NCI-H1694 treated with DMSO at 0.1 percent for 48 hours (cell line): ENCODE data around the gene MTO1.
"Not testable (repeated sequence)": the region's sequence is repeated elsewhere in the genome, so short reads cannot be mapped to it uniquely, and the experiment has no call there.

Source experiments
- DNase-seq: peaks from one replicate; lab custom pipeline; 2025; lab: John Stamatoyannopoulos, UW

Gene MTO1

DNA sequence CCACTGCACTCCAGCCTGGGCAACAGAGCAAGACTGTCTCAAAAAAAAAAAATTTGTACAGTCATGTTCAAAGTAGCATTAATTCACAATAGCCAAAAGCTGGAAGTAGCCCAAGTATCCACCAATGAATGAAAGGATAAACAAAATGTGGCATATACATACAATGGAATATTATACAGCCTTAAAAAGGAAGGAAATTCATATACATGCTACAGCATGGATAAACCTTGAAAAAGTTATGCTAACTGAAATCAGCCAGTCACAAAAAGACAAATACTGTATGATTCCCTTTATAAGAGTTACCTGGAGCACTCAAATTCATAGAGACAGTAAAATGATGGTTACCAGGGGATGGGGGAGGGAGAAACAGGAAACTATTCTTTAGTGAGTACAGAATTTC is 43.6 kb downstream of the MTO1 start:
- no peak for DNase-seq

DNA sequence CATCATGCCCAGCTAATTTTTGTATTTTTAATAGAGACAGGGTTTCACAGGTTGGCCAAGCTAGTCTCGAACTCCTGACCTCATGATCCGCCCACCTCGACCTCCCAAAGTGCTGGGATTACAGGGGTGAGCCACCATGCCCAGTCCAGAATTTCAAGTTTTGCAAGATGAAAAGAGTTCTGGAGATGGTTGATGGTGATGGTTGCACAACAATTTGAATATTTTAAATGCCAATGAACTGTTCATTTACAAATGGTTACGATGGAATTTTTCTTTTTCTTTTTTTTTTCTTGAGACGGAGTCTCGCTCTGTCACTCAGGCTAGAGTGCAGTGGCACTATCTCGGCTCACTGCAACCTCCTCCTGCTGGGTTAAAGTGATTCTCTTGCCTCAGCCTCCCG is 44.2 kb downstream of the MTO1 start:
- DNase-seq = not testable (repeated sequence)

DNA sequence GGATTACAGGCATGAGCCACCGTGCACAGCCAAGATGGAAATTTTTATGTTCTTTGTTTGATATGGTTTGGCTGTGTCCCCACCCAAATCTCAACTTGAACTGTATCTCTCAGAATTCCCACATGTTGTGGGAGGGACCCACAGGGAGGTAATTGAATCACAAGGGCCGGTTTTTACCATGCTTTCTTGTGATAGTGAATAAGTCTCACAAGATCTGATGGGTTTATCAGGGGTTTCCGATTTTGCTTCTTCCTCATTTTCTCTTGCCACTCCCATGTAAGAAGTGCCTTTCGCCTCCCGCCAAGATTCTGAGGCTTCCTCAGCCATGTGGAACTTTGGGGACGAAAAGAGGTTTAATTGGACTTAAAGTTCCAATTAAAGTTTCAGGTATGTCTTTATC is 44.7 kb downstream of the MTO1 start:
- DNase-seq = no peak

DNA sequence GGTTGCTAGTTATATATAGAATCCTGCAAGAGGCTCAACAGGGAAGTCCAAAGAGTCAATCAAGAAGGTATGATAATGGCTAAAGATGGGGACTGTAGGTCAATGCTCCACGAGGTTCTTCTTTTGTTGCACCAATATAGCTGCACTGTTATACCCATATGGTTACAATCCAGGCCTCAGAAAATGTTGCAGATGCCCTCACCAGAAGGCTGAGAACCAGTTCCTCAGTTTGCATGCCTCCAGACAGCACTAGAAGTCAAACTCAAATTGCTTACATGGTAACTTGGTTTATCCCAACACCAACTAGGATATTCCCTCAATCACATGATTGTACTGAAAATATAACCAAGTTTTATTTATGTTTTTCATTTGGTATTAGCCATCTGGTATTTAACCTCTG is 47.2 kb downstream of the MTO1 start:
- DNase-seq = no peak

DNA sequence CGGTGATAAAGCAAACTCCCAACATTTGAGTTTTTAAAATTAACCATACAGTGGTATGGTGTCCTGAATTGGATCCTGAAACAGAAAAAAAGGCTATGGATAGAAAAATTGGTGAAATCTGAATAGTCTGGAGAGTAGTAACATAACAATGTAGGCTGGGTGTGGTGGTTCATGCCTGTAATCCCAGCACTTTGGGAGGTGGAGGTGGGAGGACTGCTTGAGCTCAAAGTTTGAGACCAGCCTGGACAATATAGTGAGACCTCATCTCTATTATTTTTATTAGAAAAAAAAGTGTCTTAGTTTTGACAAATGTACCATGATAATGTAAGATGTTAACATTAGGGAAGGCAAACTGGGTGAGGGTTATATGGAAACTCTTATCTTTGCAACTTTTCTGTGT is 48.3 kb downstream of the MTO1 start:
- DNase-seq = no peak

DNA sequence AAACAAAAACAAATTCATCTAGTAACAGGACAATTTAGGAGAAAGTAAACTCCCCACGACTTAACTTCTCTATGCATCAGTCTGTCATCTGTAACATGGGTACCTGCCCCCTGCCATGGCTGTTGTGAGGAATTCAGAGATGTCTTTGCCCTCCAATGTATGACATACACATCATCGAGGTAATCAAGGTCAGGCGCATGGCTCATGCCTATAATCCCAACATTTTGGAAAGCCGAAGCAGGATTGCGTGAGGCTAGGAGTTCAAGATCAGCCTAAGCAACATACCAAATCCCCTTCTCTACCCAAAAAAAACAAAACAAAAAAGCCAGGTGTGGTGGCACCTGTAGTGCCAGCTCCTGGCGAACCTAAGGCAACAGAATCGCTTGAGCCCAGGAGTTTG is 50.3 kb downstream of the MTO1 start:
- DNase-seq = no peak

DNA sequence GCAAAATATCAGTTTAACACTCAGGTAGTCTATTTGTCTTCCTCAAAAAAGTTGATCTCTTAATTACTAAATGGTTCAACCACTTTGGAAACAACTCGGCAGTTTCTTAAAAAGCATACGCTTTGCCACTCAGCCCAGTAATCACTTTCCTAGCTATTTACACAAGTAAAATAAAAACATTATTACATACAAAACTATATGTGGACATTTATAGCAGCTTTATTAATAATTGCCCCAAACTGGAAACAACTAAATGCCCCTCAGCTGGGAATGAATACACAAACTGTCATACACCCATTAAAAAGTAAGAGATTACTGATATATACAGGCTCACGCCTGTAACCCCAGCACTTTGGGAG is 51.9 kb downstream of the MTO1 start:
- DNase-seq = no peak

DNA sequence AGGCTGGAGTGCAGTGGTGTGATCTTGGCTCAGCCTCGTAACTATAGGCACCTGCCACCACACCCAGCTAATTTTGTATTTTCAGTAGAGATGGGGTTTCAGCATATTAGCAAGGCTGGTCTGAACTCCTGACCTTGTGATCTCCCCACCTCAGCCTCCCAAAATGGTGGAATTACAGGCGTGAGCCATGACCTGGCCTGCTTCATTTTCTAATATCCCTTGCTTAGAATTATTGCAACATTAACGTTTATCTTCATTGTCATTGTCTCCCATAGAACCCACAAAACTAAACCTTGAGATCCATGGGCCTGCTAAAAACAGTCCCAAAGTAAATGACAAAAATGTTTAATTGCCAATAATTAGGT is 53.2 kb downstream of the MTO1 start:
- DNase-seq = no peak

DNA sequence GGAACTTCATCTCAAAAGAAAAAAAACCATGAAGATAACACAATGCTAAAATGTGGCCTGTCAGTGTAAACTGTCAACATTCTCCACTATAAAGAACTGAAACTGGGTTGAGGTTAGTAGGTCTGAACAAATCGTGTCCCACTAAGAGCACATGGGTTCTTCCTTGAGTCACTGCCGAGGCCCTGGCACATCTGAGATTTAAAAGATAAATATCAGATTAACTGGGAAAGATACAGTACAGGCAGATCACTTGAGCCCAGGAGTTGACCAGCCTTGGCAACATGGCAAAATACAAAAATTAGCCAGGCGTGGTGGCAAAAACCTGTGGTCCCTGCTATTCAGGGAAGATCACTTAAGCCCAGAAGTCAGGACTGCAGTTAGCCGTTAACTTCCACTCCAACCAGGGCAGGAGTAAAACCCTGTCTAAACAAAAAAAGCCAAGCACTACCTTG is 53.7 kb downstream of the MTO1 start:
- no peak for DNase-seq

DNA sequence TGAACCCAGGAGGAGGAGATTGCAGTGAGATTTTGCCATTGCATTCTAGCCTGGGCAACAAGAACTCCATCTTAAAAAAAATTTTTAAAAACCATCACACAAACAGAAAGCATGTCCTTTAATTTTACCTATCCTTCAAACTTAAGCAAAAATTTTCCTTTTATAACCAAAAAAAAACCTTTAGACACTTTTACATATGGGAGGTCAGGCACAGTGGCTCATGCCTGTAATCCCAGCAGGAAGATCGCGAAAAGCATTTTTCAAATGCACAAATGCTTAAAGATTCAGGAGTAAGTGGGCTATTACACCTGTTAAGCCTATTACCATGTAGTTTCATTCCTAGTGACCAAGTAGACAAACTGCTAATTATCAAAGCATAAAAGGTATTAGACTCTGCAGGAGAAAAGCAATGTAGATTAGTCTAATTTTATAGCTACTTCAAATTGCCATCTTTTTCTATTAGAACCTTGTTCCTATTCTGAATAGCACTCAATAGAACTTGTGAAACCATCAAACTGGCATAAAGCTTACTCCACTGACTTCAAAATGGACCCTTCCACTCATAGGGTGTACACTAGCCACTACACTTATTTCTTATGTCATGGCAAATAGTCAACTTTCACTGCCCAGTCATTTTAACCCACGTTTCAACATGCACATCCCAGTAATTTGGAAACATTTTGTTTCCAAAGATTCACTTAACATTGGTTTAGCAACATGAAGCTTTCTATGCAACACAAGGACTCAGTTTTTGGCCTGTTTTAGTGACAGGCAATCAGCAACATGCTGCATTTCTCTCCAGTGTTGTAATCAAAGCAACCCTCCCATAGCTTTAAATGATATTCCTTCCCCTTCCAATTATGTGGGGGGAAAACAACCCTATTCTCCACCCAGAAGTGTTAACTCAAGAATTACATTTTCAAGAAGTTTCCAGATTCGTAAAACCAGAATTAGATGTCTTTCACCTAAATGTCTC is 55.3 kb downstream of the MTO1 start:
- no peak for DNase-seq

DNA sequence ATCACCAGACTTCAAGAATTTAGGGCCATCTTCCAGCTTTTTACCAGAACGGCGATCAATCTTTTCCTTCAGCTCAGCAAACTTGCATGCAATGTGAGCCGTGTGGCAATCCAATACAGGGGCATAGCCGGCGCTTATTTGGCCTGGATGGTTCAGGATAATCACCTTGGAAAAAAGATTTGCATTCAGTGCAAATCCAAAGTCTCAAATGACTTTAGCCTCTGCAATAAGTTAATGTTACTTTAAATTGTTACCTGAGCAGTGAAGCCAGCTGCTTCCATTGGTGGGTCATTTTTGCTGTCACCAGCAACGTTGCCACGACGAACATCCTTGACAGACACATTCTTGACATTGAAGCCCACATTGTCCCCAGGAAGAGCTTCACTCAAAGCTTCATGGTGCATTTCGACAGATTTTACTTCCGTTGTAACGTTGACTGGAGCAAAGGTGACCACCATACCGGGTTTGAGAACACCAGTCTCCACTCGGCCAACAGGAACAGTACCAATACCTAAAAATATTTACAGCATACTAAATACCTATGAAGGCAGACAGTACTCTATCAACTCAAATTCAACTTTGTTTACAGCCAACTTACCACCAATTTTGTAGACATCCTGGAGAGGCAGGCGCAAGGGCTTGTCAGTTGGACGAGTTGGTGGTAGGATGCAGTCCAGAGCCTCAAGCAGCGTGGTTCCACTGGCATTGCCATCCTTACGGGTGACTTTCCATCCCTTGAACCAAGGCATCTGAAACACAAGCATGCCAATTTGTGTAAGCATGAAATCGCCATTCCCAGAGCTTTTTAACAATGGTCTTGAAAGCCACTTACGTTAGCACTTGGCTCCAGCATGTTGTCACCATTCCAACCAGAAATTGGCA is 56.8 kb downstream of the MTO1 start:
- not testable (repeated sequence) for DNase-seq

DNA sequence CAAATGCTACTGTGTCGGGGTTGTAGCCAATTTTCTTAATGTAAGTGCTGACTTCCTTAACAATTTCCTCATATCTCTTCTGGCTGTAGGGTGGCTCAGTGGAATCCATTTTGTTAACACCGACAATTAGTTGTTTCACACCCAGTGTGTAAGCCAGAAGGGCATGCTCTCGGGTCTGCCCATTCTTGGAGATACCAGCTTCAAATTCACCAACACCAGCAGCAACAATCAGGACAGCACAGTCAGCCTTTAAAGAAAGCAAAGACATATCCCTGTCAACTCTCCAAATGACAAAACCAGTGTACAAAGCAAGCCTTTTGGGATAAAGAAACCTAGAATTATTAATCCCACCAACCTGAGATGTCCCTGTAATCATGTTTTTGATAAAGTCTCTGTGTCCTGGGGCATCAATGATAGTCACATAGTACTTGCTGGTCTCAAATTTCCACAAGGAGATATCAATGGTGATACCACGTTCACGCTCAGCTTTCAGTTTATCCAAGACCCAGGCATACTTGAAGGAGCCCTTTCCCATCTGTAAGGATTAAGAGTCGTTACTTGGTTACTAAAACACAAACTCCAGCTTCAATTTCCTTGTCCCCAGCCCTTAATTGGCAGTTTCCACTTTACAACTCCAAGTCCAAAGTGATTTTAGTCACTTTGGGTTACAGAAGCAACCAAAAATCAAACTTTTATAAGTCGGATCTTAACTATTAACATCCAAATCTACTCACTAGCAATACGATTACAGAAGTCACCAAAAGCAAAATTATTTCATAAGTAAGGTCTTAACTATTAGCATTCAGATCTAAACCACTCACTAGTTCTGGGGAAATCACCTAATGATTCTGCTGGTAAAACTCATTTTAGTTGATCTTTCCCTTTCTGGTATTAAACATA is 57.7 kb downstream of the MTO1 start:
- not testable (repeated sequence) for DNase-seq

DNA sequence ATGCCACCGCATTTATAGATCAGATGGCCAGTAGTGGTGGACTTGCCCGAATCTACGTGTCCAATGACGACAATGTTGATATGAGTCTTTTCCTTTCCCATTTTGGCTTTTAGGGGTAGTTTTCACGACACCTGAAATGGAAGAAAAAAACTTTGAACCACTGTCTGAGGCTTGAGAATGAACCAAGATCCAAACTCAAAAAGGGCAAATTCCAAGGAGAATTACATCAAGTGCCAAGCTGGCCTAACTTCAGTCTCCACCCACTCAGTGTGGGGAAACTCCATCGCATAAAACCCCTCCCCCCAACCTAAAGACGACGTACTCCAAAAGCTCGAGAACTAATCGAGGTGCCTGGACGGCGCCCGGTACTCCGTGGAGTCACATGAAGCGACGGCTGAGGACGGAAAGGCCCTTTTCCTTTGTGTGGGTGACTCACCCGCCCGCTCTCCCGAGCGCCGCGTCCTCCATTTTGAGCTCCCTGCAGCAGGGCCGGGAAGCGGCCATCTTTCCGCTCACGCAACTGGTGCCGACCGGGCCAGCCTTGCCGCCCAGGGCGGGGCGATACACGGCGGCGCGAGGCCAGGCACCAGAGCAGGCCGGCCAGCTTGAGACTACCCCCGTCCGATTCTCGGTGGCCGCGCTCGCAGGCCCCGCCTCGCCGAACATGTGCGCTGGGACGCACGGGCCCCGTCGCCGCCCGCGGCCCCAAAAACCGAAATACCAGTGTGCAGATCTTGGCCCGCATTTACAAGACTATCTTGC is 58.6 kb downstream of the MTO1 start:
- DNase-seq = no peak

DNA sequence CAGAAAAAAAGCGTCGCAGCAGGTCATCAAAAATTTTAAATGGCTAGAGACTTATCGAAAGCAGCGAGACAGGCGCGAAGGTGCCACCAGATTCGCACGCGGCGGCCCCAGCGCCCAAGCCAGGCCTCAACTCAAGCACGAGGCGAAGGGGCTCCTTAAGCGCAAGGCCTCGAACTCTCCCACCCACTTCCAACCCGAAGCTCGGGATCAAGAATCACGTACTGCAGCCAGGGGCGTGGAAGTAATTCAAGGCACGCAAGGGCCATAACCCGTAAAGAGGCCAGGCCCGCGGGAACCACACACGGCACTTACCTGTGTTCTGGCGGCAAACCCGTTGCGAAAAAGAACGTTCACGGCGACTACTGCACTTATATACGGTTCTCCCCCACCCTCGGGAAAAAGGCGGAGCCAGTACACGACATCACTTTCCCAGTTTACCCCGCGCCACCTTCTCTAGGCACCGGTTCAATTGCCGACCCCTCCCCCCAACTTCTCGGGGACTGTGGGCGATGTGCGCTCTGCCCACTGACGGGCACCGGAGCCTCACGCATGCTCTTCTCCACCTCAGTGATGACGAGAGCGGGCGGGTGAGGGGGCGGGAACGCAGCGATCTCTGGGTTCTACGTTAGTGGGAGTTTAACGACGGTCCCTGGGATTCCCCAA is 59.3 kb downstream of the MTO1 start, which contains the start of gene EEF1A1:
EEF1A1 (minus strand) TSS at position 345 of the 663 bp plus-strand sequence. CDS start 1,006 bp downstream, outside the sequence.
- DNase-seq = peak; percentile 95

DNA sequence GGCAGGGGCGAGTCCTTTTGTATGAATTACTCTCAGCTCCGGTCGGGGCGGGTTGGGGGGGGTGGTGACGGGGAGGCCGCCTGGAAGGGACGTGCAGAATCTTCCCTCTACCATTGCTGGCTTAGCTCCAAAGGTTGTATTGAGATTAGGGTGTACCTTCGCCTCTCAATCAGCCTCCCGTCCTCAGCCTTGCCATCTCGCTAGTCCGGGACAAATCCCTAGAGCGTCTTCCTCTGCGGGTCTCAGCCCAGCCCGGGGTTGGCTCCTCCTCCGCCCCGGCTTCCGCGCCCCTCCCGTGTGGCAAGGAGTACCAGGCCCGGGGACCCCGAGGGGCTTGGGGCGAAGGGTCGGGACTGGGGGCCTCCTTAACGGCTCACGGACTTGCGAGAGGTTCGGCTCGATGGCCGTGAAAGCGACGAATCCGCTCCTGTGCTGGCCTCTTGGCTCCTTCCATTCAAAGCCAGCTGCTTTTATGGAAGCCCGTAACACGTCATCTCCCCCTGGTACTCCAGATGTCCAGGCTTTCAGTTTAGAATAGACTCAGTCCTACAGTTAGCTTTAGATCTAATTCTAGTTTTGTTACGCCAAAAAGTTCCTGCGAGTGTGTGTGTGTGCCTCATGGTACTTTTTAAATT is 59.9 kb downstream of the MTO1 start:
- DNase-seq = peak; percentile 76

DNA sequence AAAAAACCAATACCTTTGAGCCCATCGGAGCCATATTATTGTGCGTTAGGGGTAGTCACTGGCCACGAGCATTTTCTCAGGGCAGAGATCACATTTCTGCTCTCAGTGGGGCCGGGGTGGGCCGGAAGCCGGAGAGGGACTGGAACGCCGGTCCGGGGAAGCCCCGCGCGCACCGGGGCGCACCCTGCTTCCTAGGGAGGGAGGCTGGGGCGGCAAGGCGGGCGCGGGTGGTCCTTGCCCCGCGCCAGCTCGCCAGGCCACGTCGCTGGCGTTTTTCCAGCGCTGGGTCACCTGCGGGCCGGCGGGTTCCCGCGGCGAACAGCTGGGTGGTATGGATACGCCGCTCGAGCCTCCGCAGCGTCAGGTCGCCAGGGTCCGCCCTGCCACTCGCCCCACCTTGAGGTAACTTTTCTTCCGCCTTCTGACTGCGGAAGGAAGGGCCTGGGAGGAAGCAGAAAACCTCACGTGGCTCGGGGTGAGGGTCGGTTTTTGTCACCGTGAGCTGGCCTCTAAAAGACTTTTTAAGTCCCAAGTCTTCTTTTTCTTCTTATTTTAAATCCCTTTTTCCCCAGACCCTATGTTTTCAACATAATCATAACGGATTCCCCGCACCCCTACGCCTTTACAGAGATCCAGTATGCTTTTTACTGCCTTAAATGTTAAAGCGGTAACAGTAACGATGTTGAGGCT is 62.0 kb downstream of the MTO1 start:
- no peak for DNase-seq

DNA sequence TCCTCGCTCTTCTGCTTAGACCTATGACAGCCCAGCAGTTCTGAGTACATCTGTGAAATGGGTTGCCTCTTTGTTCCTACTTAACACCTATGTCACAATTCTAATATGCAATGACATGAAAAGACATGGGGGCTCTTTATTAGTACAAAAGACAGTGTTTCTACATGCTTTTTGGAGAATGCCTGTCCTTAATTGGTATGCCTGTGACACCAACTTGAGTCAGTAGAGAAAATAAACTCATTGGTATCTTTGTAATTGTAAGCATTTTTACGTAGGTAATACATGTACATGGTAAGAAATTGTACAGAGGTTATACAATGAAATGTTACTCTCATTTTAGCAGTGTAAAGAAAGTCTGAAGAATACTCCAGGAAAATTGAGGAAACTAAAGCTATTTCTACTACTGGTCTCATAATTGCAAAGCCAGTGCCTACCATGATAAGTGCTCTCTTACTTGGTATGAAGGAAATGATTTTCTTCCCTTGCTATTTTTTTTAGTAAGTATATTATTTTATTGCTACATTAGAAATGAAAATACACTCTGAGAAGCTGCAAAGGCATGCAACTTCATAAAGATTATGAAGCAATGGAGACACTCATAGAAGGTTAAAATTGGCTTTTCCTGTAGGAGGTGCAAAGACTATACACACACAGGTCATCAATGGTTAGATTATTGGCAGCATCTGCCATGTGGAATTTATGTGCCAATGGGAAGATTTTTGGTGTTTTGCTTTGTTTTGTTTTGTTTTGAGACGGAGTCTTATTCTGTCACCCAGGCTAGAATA is 64.2 kb downstream of the MTO1 start:
- DNase-seq = no peak

DNA sequence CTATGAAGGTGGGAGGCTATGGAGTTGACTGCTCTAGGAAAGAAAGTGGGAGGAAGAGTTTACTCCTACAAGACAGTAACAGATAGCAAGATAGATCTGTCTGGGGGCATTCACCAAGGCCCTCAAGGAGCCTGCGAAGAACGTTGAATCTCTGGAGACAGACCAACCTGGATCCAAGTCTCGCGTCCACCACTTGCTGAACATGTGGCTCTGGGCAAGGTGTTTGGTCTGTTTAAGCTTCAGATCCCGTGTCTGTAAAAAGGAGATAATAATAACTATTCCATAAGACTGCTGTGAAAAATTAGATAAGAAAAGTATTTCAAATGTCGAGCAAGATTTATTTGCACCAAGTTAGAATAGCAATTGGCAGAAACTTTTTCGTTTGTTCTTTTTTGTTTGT is 67.4 kb downstream of the MTO1 start:
- DNase-seq = no peak

DNA sequence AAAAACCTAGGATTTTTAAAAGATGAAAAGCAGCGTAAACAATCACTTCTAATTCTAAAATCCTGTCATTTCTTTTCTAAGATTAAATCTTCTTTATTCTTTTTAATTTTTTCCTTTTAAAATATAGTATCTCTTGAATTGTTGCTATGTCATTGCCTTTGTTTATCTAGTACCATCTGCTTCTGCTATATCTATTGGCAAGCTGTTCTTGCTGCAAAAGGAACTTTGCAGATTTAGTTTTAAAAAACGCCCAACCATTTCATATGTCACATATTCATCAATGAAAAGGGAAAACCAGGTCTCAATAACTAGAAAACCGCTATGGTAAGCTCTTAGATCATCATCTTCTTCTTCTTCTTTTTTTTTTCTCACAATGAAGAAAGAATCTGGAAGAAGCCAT is 70.8 kb downstream of the MTO1 start:
- no peak for DNase-seq
